Nephron progenitor cell (in vitro differentiated cells): ENCODE data around the gene STOML2.

Source experiments
- DNase-seq: peaks from one replicate; pipeline ENCODE4 v3.0.0; 2021
- H3K27ac Mint-ChIP-seq: 2 replicates; pipeline ENCODE4 v1.8.0; 2021; ENCODE audit warnings: mild to moderate bottlenecking, moderate library complexity, mixed read lengths
- H3K27me3 Mint-ChIP-seq: 2 replicates; pipeline ENCODE4 v1.8.0; 2021; ENCODE audit warnings: mild to moderate bottlenecking, low read depth, mixed read lengths; ENCODE audit not compliant: poor library complexity
- H3K36me3 Mint-ChIP-seq: 2 replicates; pipeline ENCODE4 v1.8.0; 2021; ENCODE audit warnings: low read depth, mixed read lengths
- H3K4me1 Mint-ChIP-seq: 2 replicates; pipeline ENCODE4 v1.8.0; 2021; ENCODE audit warnings: mixed read lengths
- H3K4me3 Mint-ChIP-seq: 2 replicates; pipeline ENCODE4 v1.8.0; 2021; ENCODE audit warnings: mild to moderate bottlenecking, moderate library complexity, mixed read lengths
- H3K9me3 Mint-ChIP-seq: 2 replicates; pipeline ENCODE4 v1.8.0; 2021; ENCODE audit warnings: mild to moderate bottlenecking, moderate library complexity, mixed read lengths
- CTCF ChIP-seq: fragments of 200-600 bp; sonication (generic); IDR thresholded peaks from 2 replicates; pipeline ENCODE4 v1.5.0; 2021; ENCODE audit warnings: antibody characterized with exemption

Gene STOML2

DNA sequence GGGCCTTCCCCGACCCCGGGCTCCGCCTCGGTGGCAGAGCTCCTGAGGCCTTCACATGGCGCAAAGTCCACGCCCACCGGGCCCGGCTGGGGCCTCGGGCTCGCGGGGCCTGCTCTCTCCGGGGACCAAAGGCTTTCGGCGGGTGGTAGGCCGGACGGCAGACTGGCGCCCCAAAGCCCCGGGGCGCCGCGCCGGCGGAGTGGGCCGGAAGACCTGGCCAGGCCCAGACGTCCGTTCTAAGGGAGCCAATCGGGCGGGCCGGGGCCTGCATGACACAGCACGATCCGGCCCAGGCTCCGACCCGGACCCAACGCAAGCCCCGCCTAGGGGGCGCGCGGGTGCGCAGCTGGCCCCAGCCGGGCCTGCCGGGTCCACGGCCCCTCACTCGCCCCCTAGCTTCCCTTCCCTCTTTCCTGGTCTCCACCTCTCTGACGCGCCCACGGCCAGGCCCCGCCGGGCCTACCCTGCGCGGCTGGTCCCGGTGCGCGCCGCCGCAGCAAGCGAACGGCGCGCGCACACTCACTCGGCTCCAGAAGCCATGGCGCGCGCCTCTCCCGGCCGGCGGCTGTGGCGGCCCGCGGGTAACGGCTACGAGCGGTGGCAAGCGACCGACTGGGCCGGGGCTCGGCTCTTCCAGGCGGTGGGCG is 31.0 kb downstream of the STOML2 start:
- Mint-ChIP-seq H3K9me3 (no peaks in the 10 kb centered on the region), H3K27me3 (no peaks in the 10 kb centered on the region), H3K4me1 (peaks cover 43% of the 10 kb centered on the region), H3K27ac (peak overlapping the region; percentile 99), H3K4me3 (peak overlapping the region; percentile 97), H3K36me3 (peaks cover 60% of the 10 kb centered on the region)
- peak; percentile 82 for DNase-seq
- no peak for TF ChIP-seq CTCF

DNA sequence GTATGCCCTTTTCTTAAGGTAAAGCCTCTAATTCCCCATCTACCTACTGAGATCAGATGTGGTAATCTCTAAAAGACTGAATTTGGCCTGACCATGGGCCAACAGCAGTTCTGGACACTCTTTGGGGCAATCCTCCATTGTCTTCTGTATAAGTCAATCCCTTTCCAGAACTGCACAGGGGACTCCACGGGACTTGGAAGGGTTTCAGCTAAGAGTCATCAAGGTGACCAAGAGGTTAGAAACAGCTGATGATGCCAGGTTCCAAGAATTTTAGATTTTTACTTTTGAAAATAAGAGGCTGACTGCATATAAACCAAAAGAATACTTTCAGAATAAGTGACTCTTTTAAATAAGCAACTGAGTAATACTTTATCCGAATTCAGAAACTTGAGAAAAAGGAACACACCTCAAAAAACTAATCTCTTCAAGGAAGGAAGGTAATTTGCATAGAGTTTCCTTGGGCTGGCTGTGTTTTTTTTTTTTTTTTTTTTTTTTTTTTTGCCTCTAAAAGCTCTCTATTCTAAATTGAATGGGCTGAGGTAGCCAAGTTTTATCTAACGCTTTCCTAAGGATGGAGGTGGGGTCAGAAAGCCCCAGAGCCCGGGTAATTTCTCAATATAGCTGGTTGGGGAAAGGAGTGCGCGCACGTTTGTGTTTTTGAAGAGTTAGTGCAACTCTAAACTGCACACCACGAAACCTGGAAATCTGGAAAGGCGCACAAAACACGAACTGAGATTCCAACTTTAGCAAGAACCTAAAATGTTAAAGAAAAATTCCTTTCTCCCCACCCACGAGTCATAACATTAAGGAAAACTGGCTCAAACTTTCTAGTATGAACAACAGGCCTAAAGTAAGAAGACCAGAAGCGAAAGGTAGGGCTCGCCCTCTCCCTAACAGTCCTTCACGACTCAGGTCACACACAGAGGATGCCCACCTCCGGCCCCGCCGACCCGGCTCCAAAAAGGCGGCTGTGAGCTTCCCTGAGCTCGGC is 31.8 kb downstream of the STOML2 start:
- Mint-ChIP-seq H3K27me3 (no peaks in the 10 kb centered on the region), H3K9me3 (no peaks in the 10 kb centered on the region), H3K4me3 (peak overlapping the region; percentile 97), H3K36me3 (peaks cover 64% of the 10 kb centered on the region), H3K27ac (peak overlapping the region; percentile 99), H3K4me1 (peaks cover 42% of the 10 kb centered on the region)
- no peak for TF ChIP-seq CTCF
- DNase-seq = no peak

- no peak for DNase-seq
- H3K27ac Mint-ChIP-seq = no peak overlapping the region
- peaks cover 42% of the 10 kb centered on the region for H3K4me1 Mint-ChIP-seq
- no peak for TF ChIP-seq CTCF
- peaks cover 54% of the 10 kb centered on the region for H3K36me3 Mint-ChIP-seq
- H3K27me3 Mint-ChIP-seq = no peaks in the 10 kb centered on the region
- peak overlapping the region; percentile 64 for H3K4me3 Mint-ChIP-seq
- no peaks in the 10 kb centered on the region for H3K9me3 Mint-ChIP-seq
These were observed 33.9 kb downstream of the STOML2 start for GRCh38 chr9:35069020-35069419.

DNA sequence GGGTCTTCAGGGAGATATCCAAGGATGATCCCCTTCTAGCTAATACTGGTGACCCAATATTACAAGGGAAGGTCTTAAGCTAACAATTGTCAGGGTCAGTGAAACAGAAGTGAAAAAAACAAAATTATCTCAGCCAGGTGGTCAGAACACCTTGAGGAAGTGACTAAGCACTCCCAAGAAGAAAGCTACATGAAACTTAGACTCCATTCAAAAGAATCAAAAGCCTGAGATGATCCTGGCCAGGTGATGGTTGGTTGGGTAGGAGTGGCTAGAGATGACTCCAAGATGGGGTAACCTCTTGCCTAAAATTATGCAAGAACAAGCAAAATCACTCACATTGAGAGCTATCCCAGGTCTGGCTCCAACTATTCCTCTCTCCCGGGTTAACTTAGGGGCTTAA is 35.9 kb downstream of the STOML2 start:
- Mint-ChIP-seq H3K27me3 (no peaks in the 10 kb centered on the region), H3K36me3 (peaks cover 66% of the 10 kb centered on the region), H3K4me1 (peaks cover 35% of the 10 kb centered on the region), H3K9me3 (no peaks in the 10 kb centered on the region), H3K4me3 (no peak overlapping the region), H3K27ac (no peak overlapping the region)
- no peak for TF ChIP-seq CTCF
- no peak for DNase-seq

DNA sequence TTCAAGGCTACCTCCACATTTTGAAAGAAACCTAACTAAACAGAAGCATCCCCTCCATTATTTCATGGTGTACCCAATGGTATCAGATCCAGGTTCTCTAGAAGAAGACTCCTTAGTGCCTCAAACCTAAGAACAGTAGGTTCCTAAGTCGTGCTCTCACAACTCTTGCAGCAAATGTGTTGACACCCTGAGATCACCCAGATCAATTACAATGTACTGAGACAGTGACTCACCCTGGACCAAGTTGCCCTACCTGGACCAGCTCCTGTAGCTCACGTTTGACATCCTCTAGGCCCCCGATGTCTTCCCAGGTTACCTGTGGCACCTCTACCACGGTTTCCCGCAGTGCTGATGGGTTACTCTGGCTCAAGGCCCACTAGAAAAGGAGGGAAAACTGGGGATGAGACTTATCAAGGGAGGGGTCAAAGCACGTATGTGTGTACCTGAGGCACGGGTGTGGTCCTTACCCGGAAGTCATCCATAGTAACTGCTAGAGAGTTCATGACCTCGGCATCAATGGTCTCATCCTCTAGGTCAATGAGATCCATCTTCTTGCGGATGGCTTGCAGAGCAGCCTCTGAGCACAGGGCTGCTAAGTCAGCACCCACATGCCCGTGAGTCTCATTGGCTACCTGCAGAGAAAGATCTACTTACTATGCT is 42.3 kb downstream of the STOML2 start:
- peaks cover 91% of the 10 kb centered on the region for H3K36me3 Mint-ChIP-seq
- H3K27me3 Mint-ChIP-seq = no peaks in the 10 kb centered on the region
- no peak overlapping the region for H3K4me3 Mint-ChIP-seq
- no peak overlapping the region for H3K27ac Mint-ChIP-seq
- TF ChIP-seq CTCF = no peak
- no peak for DNase-seq
- no peaks in the 10 kb centered on the region for H3K9me3 Mint-ChIP-seq
- H3K4me1 Mint-ChIP-seq = no peaks in the 10 kb centered on the region
